SH-SY5Y (cell line): ENCODE measurements around the gene ATP13A4.

Experiments
- GATA2 ChIP-seq: IDR thresholded peaks from 2 replicates; pipeline ENCODE4 v1.6.1; 2011; ENCODE audit warnings: mild to moderate bottlenecking, low read depth, low read length
- GATA3 ChIP-seq: IDR thresholded peaks from 2 replicates; pipeline ENCODE4 v1.6.1; 2011; ENCODE audit warnings: low read depth, mild to moderate bottlenecking, low read length, moderate library complexity

DNA sequence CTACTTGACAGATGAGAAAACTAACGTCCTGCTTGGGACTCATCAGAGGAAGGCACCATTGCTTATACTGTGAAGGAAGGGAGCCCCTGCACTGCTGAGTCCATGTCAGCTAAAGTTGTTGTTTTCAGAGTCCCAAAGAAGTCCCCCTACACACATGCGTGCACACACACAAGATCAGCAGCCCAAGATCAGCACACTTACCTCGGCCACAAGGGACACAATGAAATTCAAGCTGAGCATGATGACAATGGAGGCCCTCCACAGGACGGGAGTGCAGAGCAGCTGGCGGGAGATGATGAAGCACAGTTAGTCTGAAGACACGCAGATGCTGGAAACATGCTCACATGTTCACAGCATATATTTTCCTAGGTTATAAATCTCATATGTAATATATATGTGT lies 147.6 kb downstream of the ATP13A4 start:
- TF ChIP-seq GATA2 (no peak), GATA3 (no peak)
